ENCODE data around the gene SACM1L.

The SACM1L gene

GRCh38 chr3:45704301-45704943 is 15.2 kb downstream of the SACM1L start:
- H3K4me3 ChIP-seq (replicated peaks; ENCODE audit: low read depth, low read length) = no peak overlapping the region
- TF ChIP-seq CTCF (IDR thresholded peaks at IDR 0.05; ENCODE audit: low read depth, low read length, missing control alignments) = no peak
- DNase-seq (ENCODE audit: extremely low read depth, low read depth) = no peak

- no peak for DNase-seq (ENCODE audit: extremely low read depth, low read depth)
- no peak for TF ChIP-seq CTCF (IDR thresholded peaks at IDR 0.05; ENCODE audit: low read depth, low read length, missing control alignments)
Observed at GRCh38 chr3:45705839-45706808, 16.9 kb downstream of the SACM1L start.

GRCh38 chr3:45711931-45712330 is 22.7 kb downstream of the SACM1L start:
- H3K4me3 ChIP-seq (replicated peaks; ENCODE audit: low read depth, low read length) = no peak overlapping the region
- DNase-seq (ENCODE audit: extremely low read depth, low read depth) = no peak
- TF ChIP-seq CTCF (IDR thresholded peaks at IDR 0.05; ENCODE audit: low read depth, low read length, missing control alignments) = no peak

More at GRCh38 chr3:45705839-45706808, 16.9 kb downstream of the SACM1L start:
- no peak overlapping the region for H3K4me3 ChIP-seq (replicated peaks; ENCODE audit: low read depth, low read length)

- H3K4me3 ChIP-seq (replicated peaks; ENCODE audit: low read depth, low read length) = no peak overlapping the region
- no peak for DNase-seq (ENCODE audit: extremely low read depth, low read depth)
- no peak for TF ChIP-seq CTCF (IDR thresholded peaks at IDR 0.05; ENCODE audit: low read depth, low read length, missing control alignments)
Observed at GRCh38 chr3:45712434-45713110, 23.4 kb downstream of the SACM1L start.

- no peak overlapping the region for H3K4me3 ChIP-seq (replicated peaks; ENCODE audit: low read depth, low read length)
- no peak for DNase-seq (ENCODE audit: extremely low read depth, low read depth)
- TF ChIP-seq CTCF (IDR thresholded peaks at IDR 0.05; ENCODE audit: low read depth, low read length, missing control alignments) = no peak
Observed at GRCh38 chr3:45715945-45716344, 26.7 kb downstream of the SACM1L start.

- DNase-seq (ENCODE audit: extremely low read depth, low read depth) = no peak
- TF ChIP-seq CTCF (IDR thresholded peaks at IDR 0.05; ENCODE audit: low read depth, low read length, missing control alignments) = no peak
- H3K4me3 ChIP-seq (replicated peaks; ENCODE audit: low read depth, low read length) = no peak overlapping the region
Observed at GRCh38 chr3:45716790-45717336, 27.7 kb downstream of the SACM1L start.
